Fibroblast of skin of right quadriceps (primary cell): ENCODE data around the gene HERC4.
"Not testable (repeated sequence)": the region's sequence is repeated elsewhere in the genome, so short reads cannot be mapped to it uniquely, and the experiment has no call there.

Experiments
- DNase-seq: peaks from one replicate; pipeline ENCODE4 v3.0.0-alpha.2; 2013

The HERC4 gene

DNA sequence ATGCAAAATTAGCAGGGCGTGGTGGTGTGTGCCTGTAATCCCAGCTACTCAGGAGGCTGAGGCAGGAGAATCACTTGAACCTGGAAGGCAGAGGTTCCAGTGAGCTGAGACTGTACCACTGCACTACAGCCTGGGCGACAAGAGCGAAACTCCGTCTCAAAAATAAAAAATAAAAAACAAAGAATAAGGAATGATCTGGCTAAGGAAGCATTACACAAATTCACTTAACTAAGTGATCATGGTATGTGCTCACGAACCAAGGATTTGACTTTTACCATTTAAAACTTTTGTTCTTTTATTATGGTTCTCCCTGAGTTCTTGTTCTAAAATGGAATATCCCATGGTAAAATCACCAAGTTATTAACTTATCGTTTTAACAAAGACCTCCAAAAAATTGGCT is 119.5 kb downstream of the HERC4 start:
- no peak for DNase-seq

DNA sequence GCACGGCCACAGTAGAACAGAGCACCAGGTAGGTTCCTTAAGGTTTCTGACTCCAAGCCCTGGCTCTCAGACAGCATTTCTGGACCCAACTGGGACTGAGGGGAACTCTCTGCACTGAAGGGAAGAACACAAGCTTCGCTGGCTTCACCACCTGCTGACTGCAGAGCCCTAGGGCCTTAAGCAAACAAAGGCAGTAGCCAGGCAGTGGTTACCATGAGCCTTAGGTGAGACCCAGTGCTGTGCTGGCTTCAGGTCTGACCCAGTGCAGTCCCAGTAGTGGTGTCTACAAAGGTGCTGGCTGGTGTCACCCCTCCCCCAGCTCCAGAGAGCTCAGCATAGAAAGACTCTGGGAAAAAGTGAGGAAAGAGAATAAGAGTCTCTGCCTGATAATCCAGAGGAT is 131.2 kb downstream of the HERC4 start:
- no peak for DNase-seq

DNA sequence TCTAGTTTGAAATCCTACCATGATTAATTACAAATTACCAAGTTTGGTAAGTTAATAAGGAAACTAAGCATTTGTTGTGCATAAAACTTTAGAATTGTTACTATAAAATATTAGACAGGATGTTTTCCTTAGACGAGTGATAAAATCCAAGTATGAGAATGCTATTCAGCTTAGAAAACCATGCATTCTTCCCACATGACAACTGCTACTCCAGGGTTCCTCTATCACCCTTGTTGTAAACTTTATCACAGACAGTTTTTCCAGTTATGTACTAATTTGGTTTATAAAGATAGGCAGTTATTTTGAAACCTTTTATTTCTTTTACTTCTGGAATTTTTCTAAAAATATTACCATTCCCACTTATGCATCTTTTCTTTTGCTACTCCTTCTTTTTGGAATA is 138.7 kb downstream of the HERC4 start:
- no peak for DNase-seq

DNA sequence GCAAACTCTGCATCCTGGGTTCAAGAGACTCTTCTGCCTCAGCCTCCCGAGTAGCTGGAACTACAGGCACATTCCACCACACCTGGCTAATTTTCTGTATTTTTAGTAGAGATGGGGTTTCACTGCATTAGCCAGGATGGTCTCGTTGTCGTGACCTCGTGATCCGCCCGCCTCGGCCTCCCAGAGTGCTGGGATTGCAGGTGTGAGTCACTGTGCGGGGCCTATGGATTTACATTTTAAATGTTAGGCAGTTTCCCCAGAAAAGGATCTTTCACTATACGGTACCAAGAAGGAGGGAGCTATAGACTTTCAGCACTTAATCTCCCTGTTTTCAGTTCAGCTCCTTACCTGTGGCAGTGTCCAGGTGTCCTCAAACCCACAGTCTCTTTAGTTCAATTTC is 139.9 kb downstream of the HERC4 start:
- DNase-seq = no peak

DNA sequence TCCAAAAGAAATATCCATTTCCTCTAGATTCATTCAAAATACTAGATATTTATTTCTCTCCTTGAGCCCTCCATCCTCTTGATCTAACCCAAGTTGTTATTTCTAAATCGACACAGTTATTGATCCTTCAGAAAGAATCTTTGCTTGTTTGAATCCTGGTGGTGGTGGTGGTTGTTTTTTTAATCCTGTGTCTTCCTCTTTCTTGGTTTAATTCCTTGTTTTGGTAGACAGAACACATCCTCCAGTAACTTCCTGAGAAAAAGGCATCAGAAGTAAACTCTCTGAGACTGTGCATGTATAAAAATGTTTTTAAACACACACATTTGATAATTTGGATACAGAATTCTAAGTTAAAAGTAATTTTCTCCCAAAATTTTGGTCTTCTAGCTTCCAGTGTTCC is 140.7 kb downstream of the HERC4 start:
- no peak for DNase-seq

DNA sequence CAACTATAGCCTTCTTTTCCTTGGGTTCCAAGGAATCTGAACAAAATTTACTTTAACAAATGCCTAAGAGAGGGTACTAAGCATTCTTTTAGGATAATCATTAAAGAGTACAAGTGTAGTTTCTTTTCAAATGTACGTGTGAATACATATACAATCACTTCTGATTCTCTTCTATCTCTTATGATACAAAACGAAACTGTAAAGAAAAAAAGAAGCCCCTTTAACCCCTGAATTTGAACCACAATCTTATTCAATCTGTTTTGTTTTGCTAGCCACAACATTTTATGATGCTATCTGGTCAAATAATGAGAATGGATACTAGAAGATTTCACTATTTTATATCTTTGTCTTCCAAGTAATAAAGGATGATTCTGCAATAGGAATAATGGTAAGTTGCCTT is 141.9 kb downstream of the HERC4 start:
- DNase-seq = no peak

DNA sequence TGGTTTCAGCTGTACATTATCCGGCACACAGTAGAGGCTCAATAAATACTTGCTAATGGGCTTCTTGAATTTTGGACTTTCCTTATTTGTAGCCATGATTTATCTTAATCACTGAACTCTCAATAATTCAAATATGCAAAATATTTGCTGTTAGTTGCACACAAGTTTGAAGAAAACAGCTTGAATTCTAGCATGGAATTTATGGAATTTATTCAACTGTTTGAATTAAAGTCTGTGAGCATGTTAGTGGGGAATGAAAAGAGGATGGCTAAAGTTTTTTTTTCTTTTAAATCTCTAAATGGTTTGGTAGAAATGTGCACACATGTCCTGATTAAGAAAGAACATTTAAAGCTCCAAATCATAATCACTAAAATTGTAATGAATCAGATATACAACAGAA is 148.1 kb downstream of the HERC4 start:
- peak; percentile 51 for DNase-seq

DNA sequence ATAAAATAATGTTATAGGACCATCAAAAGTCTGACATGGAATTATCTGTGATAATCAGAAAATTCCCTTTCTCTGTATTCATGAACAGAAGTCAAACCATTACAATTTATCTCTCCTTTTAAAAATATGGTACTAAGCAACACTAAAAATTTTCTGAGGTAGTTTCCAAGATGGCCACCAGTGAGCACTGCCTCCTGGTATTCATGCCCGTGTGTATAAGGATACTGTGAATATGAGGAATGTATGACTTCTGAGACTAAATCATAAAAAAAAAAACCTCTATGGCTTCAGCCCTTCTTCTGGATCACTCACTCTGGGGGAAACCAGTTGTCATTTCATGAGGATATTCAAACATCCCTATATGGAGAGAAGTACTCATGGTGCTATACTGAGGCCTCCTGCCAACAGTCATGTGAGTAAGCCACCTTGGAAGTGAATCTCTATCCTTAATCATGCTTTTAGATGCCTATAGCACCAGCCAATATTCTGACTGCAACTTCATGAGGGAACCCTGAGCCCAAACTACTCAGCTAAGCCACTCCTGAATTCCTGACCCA is 149.6 kb downstream of the HERC4 start:
- DNase-seq = peak; percentile 74

DNA sequence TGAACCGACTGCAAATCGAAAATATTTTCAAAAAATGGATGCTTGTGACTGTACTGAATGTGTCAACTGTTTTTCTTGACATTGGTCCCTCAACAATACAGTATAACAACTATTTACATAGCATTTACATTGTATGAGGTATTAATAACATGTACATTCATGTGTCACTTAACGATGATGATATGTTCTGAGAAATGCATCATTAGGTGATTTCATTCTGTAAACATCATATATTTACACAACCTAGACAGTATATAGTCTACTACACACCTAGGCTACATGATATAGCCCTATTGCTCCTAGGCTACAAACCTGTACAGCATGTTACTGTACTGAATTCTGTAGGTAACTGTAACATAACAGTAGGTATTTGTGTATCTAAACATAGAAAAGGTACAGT is 150.9 kb downstream of the HERC4 start:
- DNase-seq = no peak

DNA sequence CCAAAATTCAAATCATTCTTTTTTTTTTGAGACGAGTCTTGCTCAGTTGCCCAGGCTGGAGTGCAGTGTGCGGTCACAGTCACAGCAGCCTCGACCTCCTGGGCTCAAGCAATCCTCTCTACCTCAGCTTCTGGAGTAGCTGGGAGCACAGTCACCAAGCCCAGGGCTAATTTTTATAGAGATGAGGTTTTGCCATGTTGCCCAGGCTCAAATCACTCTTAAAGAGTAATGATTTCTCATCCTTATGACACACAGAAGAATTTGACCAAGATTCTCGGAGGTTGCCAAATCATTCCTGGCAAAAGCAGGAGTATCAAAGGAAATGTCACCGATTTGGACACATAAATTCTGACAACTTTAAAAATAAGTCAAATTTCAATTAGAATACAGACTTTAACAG is 151.5 kb downstream of the HERC4 start:
- DNase-seq = peak; percentile 13

DNA sequence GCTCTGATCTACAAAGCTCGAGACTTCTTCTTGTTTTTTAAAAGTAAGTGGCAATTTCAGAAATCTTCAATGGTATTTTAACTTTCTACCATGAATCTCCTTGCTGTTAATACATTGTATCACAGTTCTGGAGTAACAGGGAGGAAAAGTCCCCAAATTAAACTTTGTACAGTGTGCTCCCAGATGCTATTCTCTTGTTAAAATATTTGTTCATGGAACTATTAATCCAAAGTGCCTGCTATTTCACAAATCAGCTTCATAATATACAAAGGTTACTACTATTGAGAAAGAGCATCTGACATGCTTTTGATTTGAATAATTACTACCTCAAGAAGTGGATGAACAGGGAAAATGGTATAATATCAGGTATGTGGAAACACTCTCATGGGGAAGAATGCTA is 154.0 kb downstream of the HERC4 start:
- no peak for DNase-seq

DNA sequence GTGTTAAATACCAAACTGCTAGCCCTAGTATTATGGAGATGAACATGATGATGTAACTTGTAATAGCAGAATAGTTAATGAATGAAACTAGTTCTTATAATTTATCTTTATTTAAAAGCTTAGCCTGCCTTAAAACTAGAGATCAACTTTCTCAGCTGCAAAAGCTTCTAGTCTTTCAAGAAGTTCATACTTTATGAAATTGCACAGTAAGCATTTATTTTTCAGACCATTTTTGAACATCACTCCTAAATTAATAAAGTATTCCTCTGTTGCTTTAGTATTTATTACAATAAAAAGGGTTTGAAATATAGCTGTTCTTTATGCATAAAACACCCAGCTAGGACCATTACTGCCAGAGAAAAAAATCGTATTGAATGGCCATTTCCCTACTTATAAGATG is 157.4 kb downstream of the HERC4 start:
- no peak for DNase-seq

DNA sequence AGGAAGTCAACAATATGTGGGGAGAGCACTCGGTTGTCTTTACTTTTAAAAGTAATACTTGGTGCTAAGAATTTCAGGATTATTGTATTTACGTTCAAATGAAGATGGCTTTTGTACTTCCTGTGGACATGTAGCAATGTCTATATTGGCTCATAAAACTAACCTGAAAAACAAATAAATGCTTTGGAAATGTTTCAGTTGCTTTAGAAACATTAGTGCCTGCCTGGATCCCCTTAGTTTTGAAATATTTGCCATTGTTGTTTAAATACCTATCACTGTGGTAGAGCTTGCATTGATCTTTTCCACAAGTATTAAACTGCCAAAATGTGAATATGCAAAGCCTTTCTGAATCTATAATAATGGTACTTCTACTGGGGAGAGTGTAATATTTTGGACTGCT is 157.9 kb downstream of the HERC4 start:
- no peak for DNase-seq

DNA sequence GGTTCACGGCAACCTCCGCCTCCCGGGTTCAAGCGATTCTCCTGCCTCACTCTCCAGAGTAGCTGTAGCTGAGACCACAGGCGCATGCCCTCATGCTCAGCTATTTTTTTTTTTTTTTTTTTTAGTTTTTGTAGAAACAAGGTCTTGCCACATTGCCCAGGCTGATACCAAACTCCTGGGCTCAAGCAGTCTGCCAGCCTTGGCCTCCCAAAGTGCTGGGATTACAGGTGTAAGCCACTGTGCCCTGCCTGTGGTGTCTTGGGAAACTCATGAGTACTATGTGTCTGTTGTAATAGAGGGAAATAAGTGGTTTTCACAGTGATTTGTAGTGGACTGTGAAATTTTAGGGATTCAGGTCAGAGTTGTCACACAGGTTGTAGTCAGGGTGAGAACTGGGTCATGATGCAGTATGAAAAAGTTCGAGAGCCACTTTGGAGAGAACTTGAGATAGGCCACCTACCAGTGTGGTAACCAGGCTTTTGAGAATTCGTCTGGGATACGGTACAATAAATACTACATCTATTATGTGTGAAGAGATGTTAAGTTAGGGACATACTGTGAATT is 160.2 kb downstream of the HERC4 start:
- no peak for DNase-seq

DNA sequence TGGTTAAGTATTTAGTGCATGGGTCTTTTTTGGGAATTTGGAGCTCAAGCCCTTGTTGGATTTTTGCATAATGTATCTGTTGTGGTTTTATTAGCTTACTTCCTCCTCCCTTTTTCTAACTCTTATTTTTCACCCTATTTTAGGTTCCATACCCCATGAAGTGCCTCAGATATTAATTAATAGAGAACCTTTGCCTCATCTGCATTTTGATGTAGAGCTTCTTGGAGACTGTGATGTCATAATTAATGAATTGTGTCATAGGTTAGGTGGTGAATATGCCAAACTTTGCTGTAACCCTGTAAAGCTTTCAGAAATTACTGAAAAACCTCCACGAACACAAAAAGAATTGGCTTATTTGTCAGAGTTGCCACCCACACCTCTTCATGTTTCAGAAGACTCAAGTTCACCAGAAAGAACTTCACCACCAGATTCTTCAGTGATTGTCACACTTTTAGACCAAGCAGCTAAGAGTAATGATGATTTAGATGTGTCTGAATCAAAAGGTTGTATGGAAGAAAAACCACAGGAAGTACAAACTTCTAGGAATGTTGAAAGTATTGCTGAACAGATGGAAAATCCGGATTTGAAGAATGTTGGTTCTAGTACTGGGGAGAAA is 162.6 kb downstream of the HERC4 start:
- peak; percentile 44 for DNase-seq

DNA sequence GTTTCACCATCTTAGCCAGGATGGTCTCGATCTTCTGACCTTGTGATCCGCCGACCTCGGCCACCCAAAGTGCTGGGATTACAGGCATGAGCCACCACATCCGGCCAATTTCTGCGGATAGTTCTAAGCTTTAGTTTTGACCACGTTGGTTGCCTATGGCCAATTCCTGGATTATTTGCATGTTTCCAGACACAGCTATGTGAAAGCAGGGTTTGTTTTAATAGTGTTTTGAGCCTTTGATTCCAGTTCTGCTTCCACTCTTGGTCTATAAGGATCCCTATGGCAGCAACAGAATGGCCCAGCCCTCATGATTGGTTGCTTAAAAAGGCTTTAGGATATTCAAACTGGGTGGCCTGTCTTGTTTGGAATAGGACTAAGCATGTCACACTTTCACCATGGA is 171.5 kb downstream of the HERC4 start:
- no peak for DNase-seq

DNA sequence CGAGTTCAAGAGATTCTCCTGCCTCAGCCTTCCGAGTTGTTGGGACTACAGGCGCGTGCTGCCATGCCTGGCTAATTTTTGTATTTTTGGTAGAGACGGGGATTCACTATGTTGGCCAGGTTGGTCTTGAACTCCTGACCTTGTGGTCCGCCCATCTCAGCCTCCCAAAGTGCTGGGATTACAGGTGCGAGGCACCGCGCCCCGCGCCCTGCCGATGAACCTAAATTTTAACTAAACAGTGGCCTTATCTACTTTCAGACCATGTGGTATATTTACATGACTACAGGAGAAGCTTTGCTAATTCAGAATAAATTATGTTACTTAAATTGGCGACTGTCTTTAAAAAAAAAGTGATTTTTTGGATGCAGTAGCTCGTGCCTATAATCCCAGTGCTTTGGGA is 181.4 kb downstream of the HERC4 start:
- no peak for DNase-seq

DNA sequence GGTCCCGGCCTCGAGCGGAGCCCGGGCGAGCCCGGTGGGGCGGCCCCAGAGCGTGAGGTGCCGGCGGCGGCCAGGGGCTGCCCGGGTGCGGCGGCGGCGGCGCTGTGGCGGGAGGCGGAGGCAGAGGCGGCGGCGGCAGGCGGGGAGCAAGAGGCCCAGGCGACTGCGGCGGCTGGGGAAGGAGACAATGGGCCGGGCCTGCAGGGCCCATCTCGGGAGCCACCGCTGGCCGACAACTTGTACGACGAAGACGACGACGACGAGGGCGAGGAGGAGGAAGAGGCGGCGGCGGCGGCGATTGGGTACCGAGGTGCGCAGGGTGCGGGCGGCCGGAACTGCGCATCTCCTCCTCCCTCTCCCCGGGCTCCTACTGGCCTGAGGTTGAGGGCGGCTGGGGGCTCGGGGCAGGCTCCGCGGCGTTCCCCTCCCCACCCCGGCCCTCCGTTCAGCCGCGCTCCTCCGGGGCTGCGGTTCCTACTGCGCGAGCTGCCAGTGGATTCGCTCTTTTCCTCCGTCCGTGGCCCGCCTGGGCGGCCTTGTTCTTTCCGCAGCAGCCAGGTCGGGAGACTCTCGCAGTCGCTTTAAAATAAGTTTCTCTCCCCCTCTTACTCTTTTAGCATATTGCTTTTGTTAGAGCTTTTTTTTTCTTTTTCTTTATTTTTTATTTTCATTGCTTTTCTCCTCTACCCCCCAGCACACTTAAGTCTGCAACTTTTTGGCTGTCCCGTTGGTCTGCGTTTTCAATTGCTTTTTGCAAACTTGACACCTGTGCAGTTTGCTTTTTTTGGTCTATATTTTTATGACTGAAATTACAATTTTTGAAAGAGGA is 190.0 kb downstream of the HERC4 start:
- DNase-seq = peak; percentile 80

DNA sequence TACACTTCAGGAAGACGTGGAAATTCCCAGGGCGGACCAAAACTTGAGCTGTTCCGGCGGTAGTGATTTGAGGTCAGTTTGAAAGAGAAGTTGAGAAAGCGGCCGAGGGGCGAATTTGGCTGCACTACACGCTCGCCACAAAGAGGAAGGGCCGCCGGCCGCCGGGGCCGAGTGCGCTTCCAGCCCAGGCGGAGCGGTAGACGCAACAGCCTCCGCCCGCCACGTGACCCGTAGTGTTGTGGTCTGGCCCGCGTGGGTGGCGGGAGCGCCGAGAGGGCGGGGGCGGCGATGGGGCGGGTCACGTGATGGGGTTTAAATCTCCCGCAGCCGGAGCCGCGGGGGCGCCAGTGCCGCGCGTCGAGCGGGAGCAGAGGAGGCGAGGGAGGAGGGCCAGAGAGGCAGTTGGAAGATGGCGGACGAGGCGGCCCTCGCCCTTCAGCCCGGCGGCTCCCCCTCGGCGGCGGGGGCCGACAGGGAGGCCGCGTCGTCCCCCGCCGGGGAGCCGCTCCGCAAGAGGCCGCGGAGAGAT is 190.7 kb downstream of the HERC4 start, which contains the start of gene SIRT1:
TSS of gene SIRT1 (plus strand) at position 344 of the 529 bp plus-strand sequence. CDS start at position 410, 66 bp downstream.
- DNase-seq = peak; percentile 94

DNA sequence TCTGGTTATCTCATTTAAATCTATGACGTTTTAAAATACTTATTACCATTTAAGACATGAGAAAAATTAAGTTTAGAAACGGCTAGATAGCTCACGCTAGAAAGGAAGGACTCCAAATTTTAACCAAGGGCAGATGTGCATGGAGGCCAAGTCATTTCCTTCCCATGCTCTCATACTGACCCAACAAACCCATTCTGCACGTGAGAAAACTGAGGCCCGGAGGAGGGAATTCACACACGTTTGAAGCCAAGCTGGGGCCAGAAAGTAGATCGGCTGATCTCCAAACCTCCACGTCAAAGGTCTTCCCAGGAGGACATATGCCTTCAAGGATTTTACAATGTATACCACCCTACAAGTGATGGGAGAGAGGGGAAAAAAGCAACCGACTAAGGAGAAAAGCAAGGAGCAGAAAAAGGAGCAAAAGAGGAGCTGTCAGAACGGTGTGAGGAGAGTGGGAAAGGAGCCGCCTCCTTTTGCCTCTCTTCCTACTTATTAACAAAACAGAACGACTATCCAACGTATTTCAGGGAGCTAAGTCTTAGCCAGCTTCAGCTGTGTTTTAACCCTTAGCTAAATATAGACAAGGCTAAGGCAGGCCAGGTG is 191.3 kb downstream of the HERC4 start:
- peak; percentile 4 for DNase-seq

DNA sequence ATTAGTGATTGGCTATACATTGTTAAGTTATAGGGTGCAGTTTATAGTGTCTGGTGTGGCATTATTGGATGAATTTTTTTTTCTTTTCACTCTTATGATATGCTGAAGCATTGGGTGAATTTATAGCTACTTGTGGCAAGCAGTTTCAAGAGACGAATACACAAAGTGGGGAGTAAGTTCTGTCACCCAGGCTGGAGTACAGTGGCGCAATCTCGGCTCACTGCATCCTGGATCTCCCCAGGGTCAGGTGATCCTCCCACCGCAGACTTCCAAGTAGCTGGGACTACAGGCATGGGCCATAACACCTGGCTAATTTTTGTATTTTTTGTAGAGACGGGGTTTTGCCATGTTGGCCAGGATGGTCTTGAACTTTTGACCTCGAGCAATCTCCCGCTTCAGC is 196.9 kb downstream of the HERC4 start:
- no peak for DNase-seq

DNA sequence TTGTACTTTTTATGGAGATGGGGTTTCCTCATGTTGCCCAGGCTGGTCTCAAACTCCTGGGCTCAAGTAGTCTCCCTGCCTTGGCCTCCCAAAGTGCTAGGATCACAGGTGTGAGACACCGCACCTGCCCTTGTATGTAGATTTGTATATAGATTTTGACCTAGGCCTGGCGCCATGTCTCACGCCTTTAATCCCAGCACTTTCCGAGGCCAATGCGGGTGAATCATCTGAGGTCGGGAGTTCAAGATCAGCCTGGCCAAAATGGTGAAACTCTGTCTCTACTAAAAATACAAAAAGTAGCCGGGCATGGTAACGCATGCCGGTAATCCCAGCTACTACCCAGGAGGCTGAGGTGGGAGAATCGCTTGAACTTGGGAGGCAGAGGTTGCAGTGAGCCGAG is 197.7 kb downstream of the HERC4 start:
- not testable (repeated sequence) for DNase-seq
